Left lung (tissue), 10 donors: Measurements from ENCODE around the gene ENAM. TPM values are rescaled to one million over a fixed set of nuclear protein-coding genes. Genes with fewer than 3 reads are reported as not detected.

ENCODE experiments used
- ATAC-seq: fragments of 200-7000 bp; cut with Tn5 transposase; one replicate; pipeline ENCODE4 v1.9.1; 2020; ENCODE audit warnings: moderate library complexity
- DNase-seq, 4 donors: peaks; one replicate each; pipeline ENCODE4 v3.0.0-alpha.2; 2013 to 2020
- H3K27ac ChIP-seq, 2 donors: fragments of 200-600 bp; sonication (generic) in 1 of 2; one replicate each; pipeline versions ENCODE4 v1.5.0 to v1.8.0; 2020 to 2021
- H3K27me3 ChIP-seq, 2 donors: fragments of 200-600 bp; sonication (generic) in 1 of 2; one replicate each; pipeline versions ENCODE4 v1.5.0 to v1.8.0; 2020 to 2021
- H3K36me3 ChIP-seq, 2 donors: fragments of 200-600 bp; sonication (generic) in 1 of 2; one replicate each; pipeline versions ENCODE4 v1.5.0 to v1.8.0; 2020 to 2021
- H3K4me1 ChIP-seq, 2 donors: fragments of 200-600 bp; one replicate each; pipeline ENCODE4 v1.8.0; 2021
- H3K4me3 ChIP-seq, 2 donors: fragments of 200-600 bp; sonication (generic) in 1 of 2; one replicate each; pipeline versions ENCODE4 v1.5.0 to v1.8.0; 2020 to 2021; ENCODE audit warnings: mild to moderate bottlenecking in 1 of 2
- H3K9me3 ChIP-seq, 2 donors: fragments of 200-600 bp; sonication (generic) in 1 of 2; one replicate each; pipeline versions ENCODE4 v1.5.0 to v1.8.0; 2020 to 2021
- CTCF ChIP-seq, 2 donors: fragments of 200-600 bp; sonication (generic) in 1 of 2; IDR thresholded peaks; one replicate each; pipeline versions ENCODE4 v1.5.0 to v1.8.0; 2021; ENCODE audit warnings: antibody characterized with exemption in 2 of 2
- intact Hi-C, 2 donors: fragments of 100-400 bp; cut with DNase I; formaldehyde crosslinking; loops; one replicate each; pipeline versions ENCODE4 v1.11.2 to v1.14.2; 2022
- polyA plus RNA-seq, 6 donors: library from polyadenylated mRNA; unstranded; fragments of 120-200 nt; gene quantifications; one replicate each; pipeline ENCODE4 v1.2.1, GENCODE V29; 2013; ENCODE audit not compliant: insufficient read length in 6 of 6
- total RNA-seq, 2 donors: library from RNA; stranded (reverse); fragmentation: NEBNext Ultra II Directional; extraction: Animal tissue kit (Norgen Biotek cat#: 25700); gene quantifications; one replicate each; pipeline ENCODE4 v1.2.1, GENCODE V29; 2021
- donor health status: DM: no; HTN: yes; CAD: no.
- donor health status: DM: no; HTN: no; CAD: no.

ENAM gene
- total and polyA plus RNA-seq, 8 donors: 0.14 to 0.84 (median 0.42) TPM

GRCh38 chr4:70624226-70624793 lies 4.2 kb upstream of the ENAM start:
- Histone ChIP-seq H3K27ac (no peak overlapping the region), H3K27me3 (no peaks in the 10 kb centered on the region), H3K36me3 (no peaks in the 10 kb centered on the region), H3K9me3 (no peaks in the 10 kb centered on the region), H3K4me3 (no peak overlapping the region), H3K4me1 (no peaks in the 10 kb centered on the region)
- ATAC-seq: peak; percentile 34
- TF ChIP-seq CTCF (IDR thresholded peaks at IDR 0.05): no peak
- no peak for DNase-seq
- intact Hi-C loops: no loop called here

GRCh38 chr4:70627620-70628019 lies 924 bp upstream of the ENAM start:
- TF ChIP-seq CTCF (IDR thresholded peaks at IDR 0.05): no peak
- ATAC-seq (no peak), DNase-seq (no peak)
- Histone ChIP-seq H3K4me3 (no peak overlapping the region), H3K9me3 (no peaks in the 10 kb centered on the region), H3K36me3 (no peaks in the 10 kb centered on the region), H3K27me3 (no peaks in the 10 kb centered on the region), H3K4me1 (no peaks in the 10 kb centered on the region), H3K27ac (no peak overlapping the region)
- intact Hi-C loops: no loop called here

- no peaks in the 10 kb centered on the region for H3K9me3 ChIP-seq
- no peak overlapping the region for H3K4me3 ChIP-seq
- no peaks in the 10 kb centered on the region for H3K27me3 ChIP-seq
- no peak for ATAC-seq
- intact Hi-C loops: no loop called here
- H3K36me3 ChIP-seq: no peaks in the 10 kb centered on the region
- H3K4me1 ChIP-seq: no peaks in the 10 kb centered on the region
- H3K27ac ChIP-seq: no peak overlapping the region
- TF ChIP-seq CTCF (IDR thresholded peaks at IDR 0.05): no peak
- DNase-seq: no peak
Observed at GRCh38 chr4:70629469-70630090, 1.0 kb downstream of the ENAM start.

- no peaks in the 10 kb centered on the region for H3K27me3 ChIP-seq
- no peaks in the 10 kb centered on the region for H3K36me3 ChIP-seq
- H3K27ac ChIP-seq: no peak overlapping the region
- no peak for DNase-seq
- no peaks in the 10 kb centered on the region for H3K9me3 ChIP-seq
- intact Hi-C loops: no loop called here
- H3K4me3 ChIP-seq: no peak overlapping the region
- no peaks in the 10 kb centered on the region for H3K4me1 ChIP-seq
- TF ChIP-seq CTCF (IDR thresholded peaks at IDR 0.05): no peak
- no peak for ATAC-seq
Observed at GRCh38 chr4:70630162-70630561, 1.6 kb downstream of the ENAM start.

- TF ChIP-seq CTCF (IDR thresholded peaks at IDR 0.05): no peak
- no peak for ATAC-seq
Observed at GRCh38 chr4:70632028-70632427, 3.5 kb downstream of the ENAM start.

More at GRCh38 chr4:70632028-70632427, 3.5 kb downstream of the ENAM start:
- no peak overlapping the region for H3K4me3 ChIP-seq
- H3K27me3 ChIP-seq: no peaks in the 10 kb centered on the region
- H3K36me3 ChIP-seq: no peaks in the 10 kb centered on the region
- DNase-seq: no peak
- H3K9me3 ChIP-seq: no peaks in the 10 kb centered on the region
- H3K27ac ChIP-seq: no peak overlapping the region
- intact Hi-C loops: no loop called here
- H3K4me1 ChIP-seq: no peaks in the 10 kb centered on the region
